Stimulated activated CD4-positive, alpha-beta T cell treated with anti-CD3 and anti-CD28 coated beads, TNF-alpha, amount 100 ng/mL, for 24 hours (primary cell): ENCODE measurements around the gene REV1.
"Not testable (repeated sequence)": the region's sequence is repeated elsewhere in the genome, so short reads cannot be mapped to it uniquely, and the experiment has no call there.

Source experiments
- DNase-seq, 3 experiments: peaks; one replicate each; pipeline ENCODE4 v3.0.0-alpha.2; 2020; ENCODE audit warnings: low read depth in 3 of 3

The REV1 gene

GRCh38 chr2:99489761-99490622 lies at the start of gene REV1:
TSS of gene REV1 (minus strand) at chr2:99490017. CDS start at chr2:99464975, 25,042 bp downstream.
- peak; percentile 85 to 93 (median 88) for DNase-seq

GRCh38 chr2:99537910-99538485 lies 48.2 kb upstream of the REV1 start:
- DNase-seq: no peak

DNA sequence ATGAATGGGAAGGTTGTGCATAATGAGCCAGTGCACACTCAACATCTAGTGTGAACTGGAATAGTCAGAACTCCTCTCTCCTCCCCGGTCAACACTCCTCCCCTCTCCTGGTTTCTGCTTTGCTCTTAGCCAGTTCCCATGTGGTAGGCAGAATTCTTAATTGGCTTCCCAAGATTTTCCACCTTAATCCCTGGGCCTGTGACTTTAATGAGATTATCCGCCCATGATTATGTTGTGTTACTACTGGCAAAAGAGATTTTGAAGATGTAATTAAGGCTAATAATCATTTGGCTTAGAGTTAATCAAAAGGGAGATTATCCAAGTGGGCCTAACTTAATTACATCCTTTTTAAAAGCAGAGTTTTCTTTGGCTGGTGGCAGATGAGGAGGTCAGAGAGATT lies 34.2 kb upstream of the REV1 start:
- no peak for DNase-seq

- no peak for DNase-seq
Measured at GRCh38 chr2:99522157-99522556, 32.3 kb upstream of the REV1 start.

DNA sequence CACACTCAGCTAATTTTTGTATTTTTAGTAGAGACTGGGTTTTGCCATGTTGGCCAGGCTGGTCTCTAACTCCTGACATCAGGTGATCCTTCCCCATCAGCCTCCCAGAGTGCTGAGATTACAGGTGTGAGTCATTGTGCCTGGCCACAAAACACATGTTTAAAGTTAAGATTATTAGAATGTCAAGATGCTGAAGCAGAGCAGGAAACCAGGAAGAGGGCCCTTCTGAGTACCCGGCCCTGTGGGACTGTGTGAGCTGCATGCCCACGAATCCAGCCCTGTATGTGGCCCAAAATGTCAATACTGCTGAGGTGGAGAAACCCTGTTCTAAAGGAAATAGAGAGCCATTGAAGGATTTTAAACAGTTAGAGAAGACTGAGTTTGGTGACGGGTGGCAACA lies 31.0 kb upstream of the REV1 start:
- no peak for DNase-seq

GRCh38 chr2:99520195-99520594 lies 30.4 kb upstream of the REV1 start:
- DNase-seq: no peak

DNA sequence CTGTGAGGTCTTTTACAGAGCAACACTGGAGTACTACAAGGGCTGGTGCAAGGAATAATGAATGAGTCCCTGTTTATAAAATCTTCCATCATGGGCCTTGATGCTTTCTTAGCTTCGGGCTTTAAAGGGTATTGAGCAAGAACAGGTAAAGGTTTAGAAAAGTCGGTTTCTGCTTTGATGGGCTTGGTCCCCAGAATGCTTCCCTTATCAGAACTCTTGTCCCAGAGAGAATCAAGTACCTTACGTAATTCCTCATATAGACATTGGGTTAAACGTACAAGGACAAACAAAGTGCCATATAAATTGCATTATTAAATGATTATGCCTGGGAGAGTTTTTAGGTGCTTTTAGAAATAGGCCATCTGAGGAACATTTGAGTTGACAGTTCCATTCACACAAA lies 24.5 kb upstream of the REV1 start:
- no peak for DNase-seq

GRCh38 chr2:99512181-99512591 lies 22.4 kb upstream of the REV1 start:
- no peak for DNase-seq

DNA sequence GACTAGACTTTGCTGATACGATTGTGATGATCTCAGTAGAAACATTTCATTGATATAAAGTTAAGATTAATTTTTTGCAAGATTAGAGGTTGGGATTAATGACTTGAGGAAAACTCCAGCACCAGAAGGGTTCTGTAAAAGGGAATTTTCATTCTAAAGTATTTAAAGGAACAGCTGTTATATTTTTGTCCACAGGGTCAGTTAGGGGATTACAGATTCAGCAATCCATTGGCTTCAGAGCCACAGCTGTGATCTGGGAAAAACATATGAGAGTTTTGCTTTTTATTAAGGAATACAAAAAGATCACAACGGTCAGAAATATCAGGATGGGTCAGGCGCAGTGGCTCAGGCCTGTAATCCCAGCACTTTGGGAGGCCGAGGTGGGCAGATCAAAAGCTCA lies 19.6 kb upstream of the REV1 start:
- no peak for DNase-seq

DNA sequence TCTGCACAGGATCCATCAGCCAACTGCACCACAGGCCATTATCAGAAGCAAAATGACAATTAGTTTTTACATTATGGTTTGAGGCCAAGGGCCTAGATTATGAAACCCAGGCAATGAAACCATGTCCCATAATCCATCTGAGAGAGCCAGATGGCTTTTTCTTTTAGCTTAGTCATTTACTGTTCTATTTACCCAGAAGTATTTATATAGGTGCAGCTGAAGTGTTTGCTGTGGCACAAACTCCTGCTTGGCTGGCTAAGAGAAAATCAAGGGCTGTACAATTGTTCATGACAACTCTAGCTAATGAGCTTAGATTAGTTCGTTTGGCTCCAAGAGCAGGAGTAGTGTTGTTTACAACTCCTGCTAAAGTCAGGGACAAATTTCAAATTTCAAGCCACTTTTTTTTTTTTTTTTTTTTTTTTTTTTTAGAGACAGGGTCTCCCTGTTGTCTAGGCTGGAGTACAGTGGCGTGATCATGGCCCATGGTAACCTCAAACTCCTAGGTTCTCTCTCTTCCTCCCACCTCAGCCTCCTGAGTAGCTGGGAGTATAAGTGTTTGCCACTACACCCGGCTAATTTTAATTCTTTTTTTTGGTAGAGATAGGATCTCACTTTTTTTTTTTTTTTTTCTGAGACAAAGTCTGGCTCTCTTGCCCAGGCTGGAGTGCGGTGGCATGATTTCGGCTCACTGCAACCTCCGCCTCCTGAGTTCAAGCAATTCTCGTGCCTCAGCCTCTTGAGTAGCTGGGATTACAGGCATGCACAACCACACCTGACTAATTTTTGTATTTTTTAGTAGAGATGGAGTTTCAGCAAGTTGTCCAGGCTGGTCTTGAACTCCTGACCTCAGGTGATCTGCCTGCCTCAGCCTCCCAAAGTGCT lies 18.4 kb upstream of the REV1 start:
- DNase-seq: no peak

- no peak for DNase-seq
Measured at GRCh38 chr2:99504844-99505584, 15.2 kb upstream of the REV1 start.

- DNase-seq: not testable (repeated sequence)
Measured at GRCh38 chr2:99503662-99504416, 14.0 kb upstream of the REV1 start.

GRCh38 chr2:99496021-99496420 lies 6.2 kb upstream of the REV1 start:
- DNase-seq: no peak

DNA sequence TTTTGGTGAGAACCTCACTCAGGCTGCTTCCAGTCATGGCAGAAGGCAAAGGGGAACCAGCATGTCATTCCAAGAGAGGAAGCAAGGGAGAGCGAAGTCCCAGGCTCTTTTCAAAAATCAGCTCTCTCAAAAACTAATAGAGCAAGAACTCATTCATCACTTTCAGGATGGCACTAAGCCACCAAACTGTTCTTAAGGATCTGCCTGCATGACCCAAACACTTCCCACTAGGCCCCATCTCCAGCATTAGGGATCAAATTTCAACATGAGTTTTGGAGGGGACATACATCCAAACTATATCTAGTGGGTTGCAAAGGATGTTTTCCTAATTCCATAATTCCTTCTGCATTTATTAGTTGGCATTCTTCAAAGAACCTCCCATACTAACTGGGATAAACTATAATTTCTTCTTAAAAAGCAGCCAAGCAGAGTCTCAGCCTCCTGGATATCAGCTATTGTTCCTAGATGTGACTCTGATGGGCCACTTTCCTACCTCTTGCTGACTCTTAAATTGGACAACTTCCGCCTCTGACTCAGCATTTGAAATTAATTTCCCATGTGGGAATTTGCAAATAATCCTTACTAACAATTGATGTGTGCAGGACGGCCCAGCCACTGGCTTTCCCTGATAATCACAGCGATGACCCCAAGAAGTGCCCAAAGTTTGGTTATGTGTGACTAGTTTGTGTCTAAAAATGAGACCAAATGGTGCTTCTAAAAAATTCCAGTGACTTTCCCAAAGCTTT lies 5.5 kb upstream of the REV1 start:
- DNase-seq: no peak

- no peak for DNase-seq
Measured at GRCh38 chr2:99492721-99493120, 2.9 kb upstream of the REV1 start.

- no peak for DNase-seq
Measured at GRCh38 chr2:99490623-99491461, 1.0 kb upstream of the REV1 start.

GRCh38 chr2:99489063-99489760 lies 605 bp downstream of the REV1 start:
- DNase-seq: peak in 2 of 3 experiments; percentile 6 to 41

DNA sequence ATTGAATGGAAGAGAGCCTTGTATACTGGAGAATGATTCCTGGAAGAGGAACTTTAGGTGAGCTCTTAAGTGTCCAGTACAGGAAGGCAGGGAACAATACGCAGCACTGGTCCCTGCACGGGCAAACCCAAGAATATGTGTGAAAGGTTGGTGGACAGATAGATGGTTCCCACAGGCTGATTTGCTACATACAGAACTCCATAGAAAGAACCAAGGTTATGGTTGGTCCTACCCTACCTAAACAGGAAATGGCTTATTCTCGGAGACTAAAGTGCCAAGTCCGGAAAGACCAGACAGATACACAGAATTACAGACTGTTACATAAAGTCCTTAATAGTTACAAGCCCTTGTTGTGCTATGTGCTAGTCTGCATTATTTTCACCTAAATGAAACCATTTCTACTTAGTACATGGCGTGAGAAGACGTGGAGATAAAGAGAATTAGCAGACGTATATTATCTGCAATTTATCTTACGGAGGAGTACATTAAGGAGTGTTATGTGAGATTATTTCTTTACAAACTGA lies 1.2 kb downstream of the REV1 start:
- DNase-seq: no peak
